NCI-H774 (cell line): ENCODE data around the gene GAD1.

Experiments used
- DNase-seq: peaks from one replicate; lab custom pipeline; 2025; lab: John Stamatoyannopoulos, UW

Gene GAD1

DNA sequence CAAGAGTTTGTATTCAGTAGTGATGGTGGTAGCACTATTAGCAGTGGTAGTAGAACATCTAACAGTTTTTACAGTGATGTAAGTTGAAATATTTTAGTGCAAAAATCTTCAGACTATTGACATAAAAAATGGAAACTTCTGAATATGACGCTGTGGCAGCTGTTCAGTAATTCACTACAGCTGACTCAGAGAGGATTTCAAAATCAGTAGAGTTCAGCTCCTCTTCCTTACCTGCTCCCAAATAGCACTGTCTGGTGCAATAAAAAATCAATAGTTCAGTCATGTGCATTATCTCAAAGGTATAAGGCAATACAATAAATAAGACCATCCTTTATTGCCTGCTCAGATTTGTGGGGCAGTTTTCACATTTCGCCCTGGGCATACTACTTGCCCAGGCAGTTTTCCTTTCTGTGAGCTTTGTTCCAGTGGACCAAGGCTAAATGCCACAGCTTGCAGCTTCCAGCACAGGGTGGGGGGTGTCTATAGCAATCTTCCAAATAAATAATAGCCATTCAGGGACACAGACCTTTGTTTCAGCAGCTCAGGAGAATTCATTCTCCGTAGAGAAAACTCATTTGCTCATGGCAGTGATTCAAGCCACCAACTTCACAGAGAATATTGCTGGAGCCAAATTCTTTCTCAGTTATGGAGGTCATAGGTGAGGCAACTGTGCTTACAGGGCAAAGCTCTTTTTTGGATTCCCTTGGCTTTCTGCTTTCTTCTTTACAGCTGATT is 78.5 kb downstream of the GAD1 start:
- no peak for DNase-seq

DNA sequence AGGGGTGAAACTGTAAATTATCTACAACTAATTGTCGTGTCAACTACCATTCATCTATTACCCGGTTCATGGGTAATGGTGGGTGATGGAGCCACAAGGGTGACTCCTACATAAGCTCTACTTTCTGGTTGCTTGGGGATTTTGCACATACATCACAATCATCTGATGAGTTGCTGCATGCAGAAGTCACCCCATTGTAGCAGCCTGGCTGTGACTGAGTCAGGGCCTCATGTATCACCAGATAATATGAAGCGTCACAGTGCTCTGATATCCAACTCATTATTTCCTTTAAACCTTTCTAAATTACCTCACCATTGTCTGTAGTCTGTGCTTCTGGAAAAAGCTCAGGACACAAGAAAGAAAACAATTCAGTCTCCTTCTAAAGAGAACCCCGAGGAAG is 79.9 kb downstream of the GAD1 start:
- no peak for DNase-seq

DNA sequence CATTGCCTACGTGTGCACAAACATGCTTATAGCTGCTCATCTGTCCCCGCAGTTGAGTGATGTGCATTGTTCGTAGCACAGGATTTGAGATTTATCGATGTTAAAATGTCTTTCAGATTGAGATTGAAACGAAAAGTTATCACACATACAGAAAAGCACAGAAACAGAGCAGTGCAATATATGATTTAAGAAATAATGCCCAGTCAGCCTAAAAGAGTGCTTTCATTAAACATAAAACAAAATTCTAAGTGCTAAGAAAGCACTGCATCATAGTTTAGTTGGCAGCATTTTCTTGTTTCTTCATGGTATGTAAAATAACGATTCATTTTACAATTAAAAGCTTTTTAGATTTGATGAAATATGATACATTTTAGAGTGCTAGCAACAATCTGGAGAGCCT is 80.4 kb downstream of the GAD1 start:
- no peak for DNase-seq

DNA sequence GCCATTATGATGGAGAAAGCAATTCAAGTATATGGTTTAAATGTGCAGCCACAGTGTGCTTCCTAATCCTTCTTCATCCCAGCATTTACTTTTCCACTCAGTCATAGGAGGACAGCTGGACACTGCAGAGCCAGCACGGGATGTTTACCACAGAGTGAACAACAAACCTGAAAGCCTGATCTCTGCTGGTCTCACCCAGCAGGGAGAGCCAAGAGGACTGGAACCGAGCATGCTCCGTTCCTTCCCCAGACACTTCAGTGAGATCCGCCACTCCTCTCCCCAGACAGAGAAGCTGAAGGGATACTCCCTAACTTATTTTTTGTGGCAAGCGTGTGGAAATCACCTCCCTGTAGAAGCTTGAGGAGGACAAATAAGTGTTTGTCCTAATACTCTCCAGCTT is 89.2 kb downstream of the GAD1 start:
- no peak for DNase-seq
